Fibroblast of pulmonary artery (primary cell): ENCODE measurements around the gene LMF1.
"Not testable (repeated sequence)": the region's sequence is repeated elsewhere in the genome, so short reads cannot be mapped to it uniquely, and the experiment has no call there.

Experiments used
- DNase-seq: peaks from one replicate; pipeline ENCODE4 v3.0.0-alpha.2; 2010; ENCODE audit warnings: low read depth
- H3K4me3 ChIP-seq: replicated peaks from 2 replicates; pipeline ENCODE4 v1.5.1; 2011; ENCODE audit warnings: low read depth, mild to moderate bottlenecking, control low read depth, low read length, moderate library complexity
- TF ChIP-seq, protein P1 (sequence below): IDR thresholded peaks from 2 replicates; pipeline ENCODE4 v1.5.1; 2011; ENCODE audit warnings: mild to moderate bottlenecking, control low read depth, low read length, inconsistent platforms; ENCODE audit errors: missing control alignments

Gene LMF1

DNA sequence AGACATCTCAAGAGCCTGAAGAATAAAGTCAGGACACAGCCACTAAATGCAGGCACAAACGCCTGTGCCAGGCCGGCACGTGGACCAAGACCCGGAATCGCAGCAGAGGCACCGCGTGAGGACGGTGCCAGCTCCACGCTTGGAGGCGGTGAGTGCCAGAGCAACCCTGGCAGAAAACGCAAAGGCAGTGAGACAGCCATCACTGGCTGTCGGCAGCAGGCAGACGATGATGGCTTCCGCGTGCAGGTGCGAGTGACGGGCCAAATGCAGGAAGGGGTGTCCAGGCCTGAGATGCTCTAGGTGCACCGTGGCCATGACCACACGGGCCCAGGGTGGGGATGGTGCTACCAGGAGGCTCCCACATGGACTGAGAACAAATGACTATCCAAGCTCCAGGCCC lies 78.8 kb downstream of the LMF1 start:
- H3K4me3 ChIP-seq: no peak overlapping the region
- TF ChIP-seq, protein P1, sequence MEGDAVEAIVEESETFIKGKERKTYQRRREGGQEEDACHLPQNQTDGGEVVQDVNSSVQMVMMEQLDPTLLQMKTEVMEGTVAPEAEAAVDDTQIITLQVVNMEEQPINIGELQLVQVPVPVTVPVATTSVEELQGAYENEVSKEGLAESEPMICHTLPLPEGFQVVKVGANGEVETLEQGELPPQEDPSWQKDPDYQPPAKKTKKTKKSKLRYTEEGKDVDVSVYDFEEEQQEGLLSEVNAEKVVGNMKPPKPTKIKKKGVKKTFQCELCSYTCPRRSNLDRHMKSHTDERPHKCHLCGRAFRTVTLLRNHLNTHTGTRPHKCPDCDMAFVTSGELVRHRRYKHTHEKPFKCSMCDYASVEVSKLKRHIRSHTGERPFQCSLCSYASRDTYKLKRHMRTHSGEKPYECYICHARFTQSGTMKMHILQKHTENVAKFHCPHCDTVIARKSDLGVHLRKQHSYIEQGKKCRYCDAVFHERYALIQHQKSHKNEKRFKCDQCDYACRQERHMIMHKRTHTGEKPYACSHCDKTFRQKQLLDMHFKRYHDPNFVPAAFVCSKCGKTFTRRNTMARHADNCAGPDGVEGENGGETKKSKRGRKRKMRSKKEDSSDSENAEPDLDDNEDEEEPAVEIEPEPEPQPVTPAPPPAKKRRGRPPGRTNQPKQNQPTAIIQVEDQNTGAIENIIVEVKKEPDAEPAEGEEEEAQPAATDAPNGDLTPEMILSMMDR: no peak
- no peak for DNase-seq

DNA sequence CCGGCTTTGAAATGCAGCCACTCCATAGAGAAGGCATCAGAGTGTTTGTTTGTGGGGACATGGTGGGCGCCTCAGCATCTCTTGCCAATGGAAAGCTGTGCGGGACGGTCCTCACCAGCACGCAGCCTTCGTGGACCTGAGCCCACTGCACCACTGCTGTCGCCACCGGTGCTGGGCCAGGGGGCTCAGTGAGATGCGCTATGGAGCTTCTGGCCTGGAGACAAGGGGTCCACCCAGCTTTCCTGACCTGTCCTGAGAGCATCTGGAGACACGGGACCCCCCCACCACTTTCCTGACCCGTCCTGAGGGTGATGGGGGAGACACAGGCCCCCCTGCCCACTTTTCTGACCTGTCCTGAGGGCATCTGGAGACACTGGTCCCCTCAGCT lies 79.4 kb downstream of the LMF1 start:
- TF ChIP-seq, protein P1: no peak
- H3K4me3 ChIP-seq: no peak overlapping the region
- DNase-seq: no peak

DNA sequence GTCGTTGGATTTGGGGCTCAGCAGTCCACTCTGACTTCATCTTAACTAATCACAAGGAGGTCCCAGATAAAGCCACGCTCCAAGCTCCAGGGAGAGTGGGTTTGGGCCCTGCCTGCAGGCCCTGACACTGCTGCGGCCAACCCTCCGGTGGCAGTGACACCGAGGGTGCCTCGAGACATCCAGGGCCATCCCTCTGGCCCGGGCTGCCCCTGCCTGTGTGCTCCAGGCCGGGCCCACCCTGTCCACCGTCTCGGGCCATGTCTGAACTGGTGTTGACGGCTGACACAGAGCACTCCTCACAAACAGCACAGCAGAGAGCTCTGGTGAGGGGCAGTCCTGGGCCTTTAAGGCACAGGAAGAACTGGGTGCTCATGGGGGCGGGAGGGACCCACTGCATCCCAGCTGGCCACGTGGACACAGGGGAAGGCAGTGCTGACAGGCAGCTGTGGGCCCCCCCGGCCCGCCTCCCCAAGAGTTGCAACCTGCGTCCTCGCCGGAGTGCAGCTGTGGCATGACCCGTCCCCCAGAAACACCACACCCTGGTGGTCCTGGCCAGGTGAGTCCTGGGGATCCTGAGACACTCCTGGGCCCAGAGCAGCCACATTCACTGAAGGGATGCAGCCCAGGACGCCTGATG lies 80.0 kb downstream of the LMF1 start:
- TF ChIP-seq, protein P1: no peak
- no peak for DNase-seq
- no peak overlapping the region for H3K4me3 ChIP-seq

DNA sequence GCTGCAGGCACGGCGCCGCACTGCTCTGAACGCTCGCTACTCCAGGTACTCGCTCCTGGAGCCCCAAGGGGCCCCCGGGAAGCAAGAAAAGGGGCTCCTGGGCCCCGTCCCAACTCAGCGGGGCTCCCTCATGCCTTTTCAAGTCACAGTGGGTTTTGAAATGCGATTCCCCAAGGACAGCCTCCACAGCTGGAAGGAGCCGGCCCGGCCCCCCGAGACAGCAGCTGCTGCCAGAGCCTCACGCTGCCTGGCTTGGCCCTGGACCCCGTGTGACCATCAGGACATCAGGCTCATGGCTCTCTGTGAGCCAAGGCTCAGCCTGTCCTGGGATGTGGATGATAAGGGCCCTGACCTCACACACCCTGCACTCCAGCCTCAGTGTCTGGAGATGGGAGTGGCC lies 80.6 kb downstream of the LMF1 start:
- no peak overlapping the region for H3K4me3 ChIP-seq
- no peak for DNase-seq
- TF ChIP-seq, protein P1: no peak

DNA sequence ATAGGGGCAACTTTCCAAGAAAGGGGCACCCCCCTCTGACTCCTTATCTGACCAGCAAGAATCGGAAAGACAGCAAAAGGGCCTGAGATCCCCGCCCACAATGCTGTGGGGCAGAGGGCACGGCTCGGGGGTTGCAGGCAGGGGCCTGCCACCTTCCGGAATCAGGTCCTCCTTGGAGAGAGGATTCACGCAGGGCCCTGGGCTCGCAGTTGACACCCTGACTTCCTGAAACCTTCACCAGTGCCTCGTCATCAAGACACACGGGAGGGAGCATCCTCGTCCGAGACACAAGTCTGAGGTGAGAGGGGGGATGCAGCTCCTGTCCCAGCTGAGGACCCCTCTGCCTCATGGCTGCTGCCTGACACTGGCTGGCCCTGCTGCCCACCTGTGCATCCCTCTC lies 81.2 kb downstream of the LMF1 start:
- DNase-seq: no peak
- no peak overlapping the region for H3K4me3 ChIP-seq
- TF ChIP-seq, protein P1: no peak

DNA sequence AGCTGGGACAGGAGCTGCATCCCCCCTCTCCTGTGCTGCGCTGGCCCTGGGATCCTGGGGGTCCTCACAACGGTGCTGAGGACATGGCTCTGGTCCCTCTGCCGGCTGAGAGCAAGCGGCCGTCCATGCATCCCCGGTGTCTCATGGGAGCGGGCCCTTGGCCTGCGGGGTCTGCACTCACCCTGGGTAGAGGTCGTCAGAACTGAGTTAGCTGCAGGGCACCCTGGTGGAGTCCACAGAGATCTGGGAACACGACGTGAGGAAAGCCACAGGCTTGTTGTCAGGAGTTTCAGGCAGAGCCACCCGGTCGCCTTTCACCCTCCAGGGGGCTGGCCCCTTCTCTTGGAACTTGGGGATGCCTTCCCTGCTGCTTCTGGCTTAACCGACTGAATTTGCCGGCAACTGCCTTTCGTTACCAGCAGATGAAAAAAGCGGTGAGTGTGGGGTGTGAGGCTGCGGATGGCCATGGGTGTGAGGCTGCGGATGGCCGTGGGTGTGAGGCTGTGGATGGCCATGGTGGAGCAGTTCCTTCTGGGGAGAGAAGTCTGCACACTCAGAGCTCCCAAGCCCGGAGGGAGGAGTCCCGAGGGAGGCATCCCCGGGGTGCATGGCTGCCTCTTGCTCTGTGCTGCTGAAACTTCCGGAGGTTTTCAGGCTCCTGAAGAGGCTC lies 81.7 kb downstream of the LMF1 start:
- no peak for DNase-seq
- no peak overlapping the region for H3K4me3 ChIP-seq
- TF ChIP-seq, protein P1: no peak

DNA sequence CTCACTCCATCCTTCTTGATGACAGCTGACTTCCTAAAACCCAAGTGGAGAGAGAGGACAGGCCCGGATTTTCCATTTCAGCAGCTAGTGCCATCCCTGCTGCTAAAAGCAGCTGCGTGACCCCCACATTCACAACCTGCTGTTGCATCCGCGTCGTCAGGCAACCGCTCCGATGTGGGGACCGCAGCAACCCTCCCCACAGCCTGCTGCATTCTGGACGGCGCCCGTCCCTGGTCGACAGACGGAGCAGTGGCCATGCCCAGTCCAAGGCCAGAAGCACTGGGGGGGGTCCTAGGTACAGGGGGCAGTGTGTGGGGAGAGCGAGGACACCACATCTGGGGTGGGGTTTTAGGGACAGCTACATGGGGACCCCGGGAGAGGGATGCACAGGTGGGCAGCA lies 82.3 kb downstream of the LMF1 start:
- H3K4me3 ChIP-seq, DNase-seq: not testable (repeated sequence)
